Endothelial cell of hepatic sinusoid (primary cell): ENCODE results near the gene ABHD8.
"Not testable (repeated sequence)": the region's sequence is repeated elsewhere in the genome, so short reads cannot be mapped to it uniquely, and the experiment has no call there.

Experiments
- in situ Hi-C: cut with HindIII; loops from 2 replicates; pipeline ENCODE4 v1.10.0; 2017; ENCODE audit warnings: low sequenced_read_pairs

The ABHD8 gene

DNA sequence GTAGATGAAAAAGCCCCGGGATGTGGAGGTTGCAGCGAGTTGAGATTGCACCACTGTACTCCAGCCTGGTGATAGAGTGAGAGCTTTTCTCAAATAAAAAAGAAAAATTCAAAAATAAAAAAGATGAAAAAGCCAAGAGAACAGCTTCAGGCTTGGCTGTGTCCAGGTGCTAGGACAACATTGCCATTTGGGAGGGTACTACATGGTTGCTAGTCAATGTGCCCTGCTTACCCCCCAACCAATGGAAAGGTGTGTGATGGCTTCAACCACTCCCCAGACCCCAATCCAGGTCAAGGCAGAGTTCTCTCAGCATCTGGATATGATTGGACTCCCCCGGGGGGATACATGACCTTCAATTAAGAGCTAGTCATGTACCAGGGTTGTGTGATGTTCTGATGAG lies 23.8 kb downstream of the ABHD8 start:
- in situ Hi-C loops: no loop called here

DNA sequence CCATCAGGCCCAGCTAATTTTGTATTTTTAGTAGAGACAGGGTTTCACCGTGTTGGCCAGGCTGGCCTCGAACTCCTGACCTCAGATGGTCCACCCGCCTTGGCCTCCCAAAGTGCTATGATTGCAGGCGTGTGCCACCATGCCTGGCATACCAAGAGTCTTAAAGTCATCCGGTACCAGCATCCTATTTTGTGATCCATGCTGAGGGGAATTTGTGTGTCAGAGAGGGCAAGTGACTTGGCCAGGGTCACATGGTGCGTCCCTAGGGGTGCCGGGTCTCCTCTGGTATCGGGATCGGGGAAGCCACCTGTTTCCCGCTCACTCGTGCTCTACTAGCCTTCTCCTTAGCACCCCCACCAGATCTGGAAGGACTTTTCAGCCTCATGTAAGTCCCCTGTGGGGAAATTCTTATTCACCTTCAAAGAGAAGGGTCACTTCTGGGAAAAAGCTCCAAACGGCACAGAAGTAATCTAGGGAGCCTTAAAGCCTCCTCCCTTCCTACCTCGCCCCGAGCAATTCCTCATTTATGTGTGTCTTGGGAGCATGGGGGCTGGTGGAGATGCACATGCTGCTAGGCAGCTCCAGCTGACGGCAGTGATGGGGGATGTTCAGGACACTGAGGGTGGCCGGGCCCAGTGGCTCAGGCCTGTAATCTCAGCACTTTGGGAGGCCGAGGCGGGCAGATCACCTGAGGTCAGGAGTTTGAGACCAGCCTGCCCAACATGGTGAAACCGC lies 27.6 kb downstream of the ABHD8 start:
- in situ Hi-C loops: no loop called here

DNA sequence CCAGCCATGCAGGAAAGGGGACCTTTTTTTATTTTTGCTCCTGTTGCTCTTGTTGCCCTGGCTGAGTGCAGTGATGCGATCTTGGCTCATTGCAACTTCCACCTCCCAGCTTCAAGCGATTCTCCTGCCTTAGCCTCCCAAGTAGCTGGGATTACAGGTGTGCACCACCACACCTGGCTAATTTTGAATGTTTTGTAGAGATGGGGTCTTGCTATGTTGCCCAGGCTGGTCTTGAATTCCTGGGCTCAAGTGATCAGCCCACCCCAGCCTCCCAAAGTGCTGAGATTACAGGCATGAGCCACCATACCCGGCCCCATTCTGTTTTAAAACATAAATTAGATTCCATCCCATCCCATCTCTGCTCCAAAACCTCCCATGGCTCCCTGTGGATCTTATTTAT lies 28.3 kb downstream of the ABHD8 start:
- in situ Hi-C loops: not testable (repeated sequence)

DNA sequence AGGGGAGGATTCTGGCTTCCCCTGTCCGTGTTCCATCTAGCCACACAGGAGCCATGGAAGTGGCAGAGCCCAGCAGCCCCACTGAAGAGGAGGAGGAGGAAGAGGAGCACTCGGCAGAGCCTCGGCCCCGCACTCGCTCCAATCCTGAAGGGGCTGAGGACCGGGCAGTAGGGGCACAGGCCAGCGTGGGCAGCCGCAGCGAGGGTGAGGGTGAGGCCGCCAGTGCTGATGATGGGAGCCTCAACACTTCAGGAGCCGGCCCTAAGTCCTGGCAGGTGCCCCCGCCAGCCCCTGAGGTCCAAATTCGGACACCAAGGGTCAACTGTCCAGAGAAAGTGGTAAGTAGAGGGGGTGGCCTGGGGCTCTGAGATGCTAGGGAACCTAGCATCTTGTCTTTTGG lies 34.5 kb downstream of the ABHD8 start:
- in situ Hi-C loops: no loop called here

DNA sequence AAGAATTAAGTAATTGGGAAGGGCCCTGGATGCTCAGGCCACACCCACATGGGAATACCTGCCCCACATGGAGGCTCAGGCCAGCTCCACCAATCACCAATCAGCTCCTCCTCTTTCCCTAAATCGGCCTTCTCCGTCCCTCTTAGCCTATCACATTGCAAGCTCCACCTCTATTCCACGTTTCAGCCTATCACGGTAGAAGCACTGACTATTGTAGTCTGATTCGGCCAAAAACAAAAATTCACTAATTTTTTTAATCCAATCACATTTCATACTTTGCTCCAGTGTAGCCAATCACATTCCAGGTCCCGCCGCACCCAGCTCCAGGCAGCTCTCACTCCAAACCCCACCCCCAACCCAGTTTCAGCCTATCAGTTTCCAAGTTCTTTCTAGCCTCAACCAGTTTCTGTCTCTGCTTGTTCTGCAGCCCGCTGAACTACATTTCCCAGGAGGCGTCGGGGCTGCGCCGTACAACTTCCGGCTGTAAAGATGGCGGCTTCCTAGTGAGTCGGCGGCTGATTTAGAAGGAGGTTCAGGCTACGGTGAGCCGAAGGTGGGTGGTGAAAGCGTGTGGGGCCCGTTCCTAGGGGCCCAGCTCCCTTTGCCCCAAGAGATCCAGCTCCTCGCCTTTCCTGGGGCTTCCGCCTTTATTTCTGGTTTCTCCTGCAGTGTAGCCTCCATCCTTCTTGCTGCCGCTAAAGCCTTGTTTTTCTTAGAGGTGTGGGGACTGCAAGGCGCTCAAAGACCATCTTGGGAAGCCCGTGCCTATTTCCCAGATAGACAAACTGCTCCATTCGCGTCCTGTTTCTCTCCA lies 36.0 kb downstream of the ABHD8 start, which contains the start of gene BABAM1:
Gene BABAM1 (plus strand): TSS at position 469 of the 814 bp plus-strand sequence. CDS start 1,364 bp downstream, outside the sequence.
- in situ Hi-C loops: no loop called here

DNA sequence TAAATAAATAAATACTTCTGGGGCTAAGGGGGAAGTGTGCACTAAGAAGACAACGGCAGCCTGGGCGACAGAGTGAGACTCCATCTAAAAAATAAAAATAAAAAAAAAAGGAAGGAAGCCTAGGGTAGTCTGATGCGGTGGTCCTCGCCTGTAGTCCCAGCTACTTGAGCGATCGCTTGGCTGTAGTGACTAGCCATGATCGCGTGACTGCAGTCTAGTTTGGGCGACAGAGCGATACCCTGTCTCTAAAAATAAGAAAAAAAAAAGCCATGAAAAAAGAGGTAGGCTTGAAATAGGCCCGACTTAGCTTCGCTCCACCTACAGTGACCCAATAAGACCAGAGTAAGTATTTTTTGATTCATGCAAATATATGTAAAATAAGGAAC lies 36.6 kb downstream of the ABHD8 start:
- in situ Hi-C loops: no loop called here

DNA sequence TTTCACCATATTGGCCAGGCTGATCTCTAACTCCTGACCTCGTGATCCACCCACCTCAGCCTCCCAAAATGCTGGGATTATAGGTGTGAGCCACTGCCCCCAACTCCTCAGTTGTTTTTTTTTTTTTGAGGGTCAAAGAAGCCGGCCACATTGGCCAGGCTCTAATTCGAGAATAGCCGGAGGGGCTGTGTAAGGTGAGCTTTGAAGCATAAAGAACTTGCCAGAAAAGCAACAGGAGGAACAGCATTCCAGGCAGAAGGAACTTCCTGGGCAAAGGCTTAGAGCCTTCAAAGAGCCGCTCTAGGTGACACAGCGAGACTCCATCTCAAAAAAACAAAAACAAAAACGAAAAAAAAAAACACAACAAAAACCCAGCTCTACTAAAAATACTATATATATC lies 37.2 kb downstream of the ABHD8 start:
- in situ Hi-C loops: no loop called here

DNA sequence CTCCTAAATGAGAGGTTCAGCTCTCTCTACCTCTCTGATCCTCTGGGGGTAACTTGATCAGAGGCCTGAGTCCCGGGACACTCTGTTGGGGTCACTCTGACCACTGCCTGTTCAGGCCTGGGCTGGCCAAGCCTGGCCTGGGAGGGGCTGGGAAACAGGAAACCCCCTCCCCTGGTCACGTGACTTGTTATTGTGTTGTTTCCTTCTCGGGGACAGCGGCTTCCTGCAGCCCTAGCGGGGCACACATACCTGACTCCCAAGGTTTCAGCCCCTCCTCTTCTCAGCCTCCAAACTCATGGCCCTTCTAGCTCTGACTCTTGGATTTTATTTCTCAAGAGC lies 38.6 kb downstream of the ABHD8 start, which contains the start of gene USHBP1:
Gene USHBP1 (minus strand): TSS at position 105 of the 339 bp plus-strand sequence. CDS start 446 bp downstream, outside the sequence.
- in situ Hi-C loops: no loop called here

DNA sequence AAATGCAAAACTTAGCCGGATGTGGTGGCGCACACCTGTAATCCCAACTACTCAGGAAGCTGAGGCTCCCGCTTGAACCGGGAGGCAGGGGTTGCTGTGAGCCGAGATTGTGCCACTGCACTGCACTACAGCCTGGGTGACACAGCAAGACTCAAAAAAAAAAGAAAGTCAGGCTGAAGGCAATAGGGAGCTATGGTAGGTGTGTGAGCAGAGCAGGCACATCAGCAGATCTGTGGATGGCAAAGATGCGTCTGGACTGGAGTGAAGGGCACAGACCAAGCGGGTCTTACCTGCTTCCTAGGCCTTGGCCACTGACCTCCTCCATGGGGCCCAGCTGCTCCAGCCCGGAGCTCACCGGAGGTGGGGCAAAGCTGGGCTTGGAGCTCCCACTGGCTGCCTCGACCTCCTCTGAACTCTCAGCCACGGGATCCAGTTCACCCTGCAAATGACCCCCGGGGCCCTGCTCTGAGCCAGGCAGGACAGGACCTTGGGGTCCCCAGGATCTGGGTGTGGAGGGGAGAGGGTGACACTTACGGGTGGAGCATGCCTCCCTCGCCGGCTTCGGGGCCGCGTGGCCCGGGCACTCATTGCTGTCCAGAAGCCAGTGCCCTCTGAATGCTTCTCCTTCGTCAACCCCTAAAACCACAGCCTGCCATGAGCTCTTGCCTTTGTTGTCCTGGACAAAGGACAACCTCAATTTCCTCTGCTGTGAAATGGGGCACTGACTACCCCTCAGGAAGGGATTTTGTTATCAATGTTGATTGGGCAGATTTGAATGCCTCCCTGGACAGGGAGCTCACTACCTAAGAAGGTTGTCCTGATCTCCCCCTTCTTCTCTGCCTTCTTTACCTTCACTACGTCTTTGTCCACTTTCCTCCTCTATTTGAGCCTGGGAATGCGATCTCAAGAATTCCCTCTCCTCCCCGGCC lies 39.2 kb downstream of the ABHD8 start:
- in situ Hi-C loops: no loop called here

DNA sequence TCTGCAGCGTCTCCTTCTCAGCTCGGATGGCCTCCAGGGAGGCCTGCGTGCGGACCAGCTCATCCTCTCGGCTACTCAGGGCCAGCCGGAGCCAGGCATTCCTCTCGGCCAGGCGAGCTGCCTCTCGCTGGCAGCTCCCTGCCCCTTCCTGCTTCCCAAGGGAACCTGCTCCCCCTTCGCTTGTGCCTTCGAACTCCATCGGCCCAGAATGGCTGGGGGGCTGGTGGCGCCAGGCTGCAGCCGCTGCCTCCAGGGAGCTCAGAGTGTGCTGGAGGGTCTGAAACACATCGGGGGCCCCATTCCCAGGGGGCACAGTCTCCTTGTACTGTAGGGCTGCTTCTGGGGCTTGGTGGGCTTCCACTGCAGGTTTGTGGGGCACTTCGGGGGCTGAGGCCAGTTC lies 40.7 kb downstream of the ABHD8 start:
- in situ Hi-C loops: no loop called here

DNA sequence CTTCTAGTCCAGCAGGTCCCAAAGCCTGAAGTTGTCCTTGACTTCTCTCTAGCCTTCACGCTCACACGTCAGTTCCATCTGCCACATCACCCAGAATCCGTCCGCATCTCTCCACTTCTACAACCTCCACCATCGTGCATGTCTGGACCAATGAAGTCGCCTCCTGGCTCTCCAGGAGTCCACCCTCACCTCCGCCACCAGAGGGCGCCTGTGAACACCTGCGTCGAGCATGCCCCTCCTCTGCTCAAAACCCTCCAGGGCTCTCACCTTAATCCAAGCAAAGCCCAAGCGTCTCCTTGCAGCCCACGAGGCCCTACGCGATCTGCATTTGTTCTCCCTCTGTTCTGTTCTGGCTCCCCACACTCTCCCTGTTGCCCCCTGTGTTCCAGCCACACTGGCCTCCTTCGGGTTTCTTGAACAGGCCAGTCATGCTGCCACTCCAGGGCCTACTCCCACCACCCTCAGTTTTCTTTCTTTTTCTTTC lies 42.3 kb downstream of the ABHD8 start:
- in situ Hi-C loops: no loop called here

DNA sequence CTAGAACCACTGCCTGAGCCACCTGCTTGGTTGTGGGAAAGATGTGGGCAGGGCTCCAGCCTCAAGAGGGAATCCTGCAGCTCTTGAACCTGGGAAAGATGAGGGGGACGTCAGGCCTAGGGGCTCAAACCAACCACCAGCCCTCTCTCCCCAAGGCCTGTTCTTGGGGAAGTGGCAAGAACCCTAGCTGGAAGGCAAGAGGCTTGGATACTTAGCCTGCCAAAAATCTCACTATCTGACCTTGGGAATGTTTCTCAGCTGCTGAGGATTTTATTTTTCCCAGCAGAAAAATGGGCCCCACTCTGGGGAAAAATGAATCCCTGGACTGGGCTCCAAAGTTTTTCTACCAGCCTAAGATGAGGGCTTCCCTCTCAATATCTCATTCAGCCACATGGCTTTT lies 43.3 kb downstream of the ABHD8 start:
- in situ Hi-C loops: no loop called here

DNA sequence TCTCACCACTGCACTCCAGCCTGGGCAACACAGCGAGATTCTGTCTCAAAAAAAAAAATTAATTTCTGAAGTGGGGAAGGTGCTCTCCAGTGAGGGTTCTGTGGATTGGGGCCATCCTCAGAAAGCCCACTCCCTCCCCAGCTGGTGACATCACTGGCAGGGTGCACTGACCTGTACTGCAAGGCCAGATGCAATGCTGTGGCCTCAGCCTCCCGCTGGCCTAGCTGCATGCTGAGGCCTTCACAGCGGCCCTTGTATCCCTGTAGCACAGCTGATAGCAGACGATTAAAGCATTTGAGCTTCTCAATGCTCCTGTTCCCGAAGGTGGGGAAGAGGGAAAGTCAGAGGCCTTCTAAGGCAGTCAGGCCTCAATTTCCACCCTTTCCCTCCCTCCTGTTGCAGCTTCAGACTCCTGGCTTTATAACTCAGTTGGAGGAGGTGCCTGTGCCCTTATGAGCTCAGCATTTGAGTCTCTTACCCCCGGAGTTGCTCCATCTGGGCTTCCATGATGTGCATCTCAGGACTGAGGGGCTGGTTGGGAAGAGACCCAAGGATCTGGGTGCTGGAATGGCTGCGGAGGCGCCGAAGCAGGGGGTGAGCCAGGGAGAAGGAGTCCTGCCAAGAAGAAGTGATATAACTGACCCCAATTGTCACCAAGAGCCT lies 44.0 kb downstream of the ABHD8 start:
- in situ Hi-C loops: no loop called here

DNA sequence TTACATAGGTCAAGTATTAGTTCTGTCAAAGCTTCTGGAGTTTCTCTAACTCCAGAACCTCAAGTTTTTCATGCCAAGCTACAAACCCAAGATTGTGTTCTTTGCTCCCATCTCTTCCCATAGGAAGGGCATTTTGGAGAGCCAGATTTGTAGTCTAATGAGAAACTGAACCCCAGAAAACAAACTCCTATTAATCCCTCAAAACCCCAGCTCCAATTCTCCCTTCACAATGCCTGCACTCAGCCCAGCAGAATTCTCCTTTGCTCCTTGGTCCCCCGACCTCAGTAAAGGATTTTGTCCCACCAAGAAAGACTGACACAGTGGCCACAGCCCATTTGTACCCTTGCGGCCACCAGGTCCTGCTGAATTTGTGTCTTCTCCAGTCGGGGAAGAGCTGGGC lies 47.1 kb downstream of the ABHD8 start:
- in situ Hi-C loops: no loop called here

DNA sequence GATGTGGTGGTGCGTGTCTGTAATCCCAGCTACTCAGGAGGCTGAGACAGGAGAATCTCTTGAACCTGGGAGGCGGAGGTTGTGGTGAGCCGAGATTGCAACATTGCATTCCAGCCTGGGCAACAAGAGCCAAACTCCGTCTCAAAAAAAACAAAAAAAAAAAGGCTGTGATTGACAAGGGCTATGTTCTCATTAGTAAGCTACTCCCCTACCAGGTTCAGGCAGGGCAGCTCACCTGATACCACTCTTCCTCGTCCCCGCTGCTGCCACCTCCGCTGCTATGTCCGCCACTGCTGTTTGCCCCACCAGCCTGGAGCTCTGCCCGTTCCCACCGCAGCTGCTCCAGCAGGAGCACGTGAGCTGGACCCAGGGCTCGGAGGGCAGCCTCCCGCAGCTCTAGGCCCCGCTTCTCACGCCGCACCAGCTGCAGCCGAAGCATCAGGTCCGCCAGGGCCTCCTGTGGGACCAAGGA lies 48.0 kb downstream of the ABHD8 start:
- in situ Hi-C loops: no loop called here

DNA sequence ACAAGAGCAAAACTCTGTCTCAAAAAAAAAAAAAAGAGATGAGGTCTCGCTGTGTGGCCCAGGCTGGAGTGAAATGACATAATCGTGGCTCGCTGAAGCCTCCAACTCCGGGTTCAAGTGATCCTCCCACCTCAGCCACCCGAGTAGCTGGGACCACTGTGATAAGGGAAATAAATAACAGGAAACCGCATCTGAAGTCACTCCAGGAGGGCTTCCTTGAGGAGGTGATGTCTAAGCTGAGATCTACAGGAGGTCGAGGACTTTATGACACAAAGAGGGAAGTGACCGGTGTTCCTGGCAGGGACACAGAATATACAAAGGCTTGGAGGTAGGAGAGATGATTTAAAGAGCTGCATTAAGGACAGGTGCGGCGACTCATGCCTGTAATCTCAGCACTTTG lies 48.6 kb downstream of the ABHD8 start:
- in situ Hi-C loops: no loop called here

DNA sequence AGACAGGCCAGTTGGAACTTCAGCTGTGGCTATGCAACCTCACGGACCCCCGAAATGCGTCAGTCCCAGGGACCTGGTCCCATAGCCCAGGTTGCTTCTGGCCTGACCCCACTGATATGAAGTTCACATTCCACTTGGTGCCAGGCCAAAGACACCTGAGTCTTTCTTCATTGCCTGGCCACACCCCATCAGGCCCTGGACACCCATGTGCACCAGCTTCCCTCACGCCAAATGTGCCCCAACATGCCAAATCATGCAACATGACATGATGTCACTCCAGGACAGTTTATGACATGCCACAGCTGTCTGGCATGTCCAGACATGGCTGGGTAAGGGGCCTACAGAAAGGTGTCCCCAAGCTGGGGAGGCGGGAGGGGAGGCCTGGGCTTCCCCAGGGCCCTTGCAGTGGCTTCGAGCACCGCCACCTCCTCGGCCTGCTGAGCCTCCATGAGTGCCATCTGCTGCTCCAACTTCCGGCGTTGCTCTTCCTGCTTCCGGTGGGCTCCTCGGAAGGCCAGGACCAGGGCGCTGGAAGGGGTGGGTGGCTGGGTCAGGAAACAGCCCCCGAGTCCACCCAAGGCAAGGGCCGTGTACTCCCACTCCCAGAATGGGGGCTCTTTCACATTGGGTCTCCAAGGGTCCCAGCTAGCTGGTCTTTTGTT lies 53.2 kb downstream of the ABHD8 start:
- in situ Hi-C loops: loop anchor here (10.0 kb wide), 2 partner anchors 55 to 85 kb away; partner anchors contain the start of genes ABHD8, DDA1 and MRPL34

DNA sequence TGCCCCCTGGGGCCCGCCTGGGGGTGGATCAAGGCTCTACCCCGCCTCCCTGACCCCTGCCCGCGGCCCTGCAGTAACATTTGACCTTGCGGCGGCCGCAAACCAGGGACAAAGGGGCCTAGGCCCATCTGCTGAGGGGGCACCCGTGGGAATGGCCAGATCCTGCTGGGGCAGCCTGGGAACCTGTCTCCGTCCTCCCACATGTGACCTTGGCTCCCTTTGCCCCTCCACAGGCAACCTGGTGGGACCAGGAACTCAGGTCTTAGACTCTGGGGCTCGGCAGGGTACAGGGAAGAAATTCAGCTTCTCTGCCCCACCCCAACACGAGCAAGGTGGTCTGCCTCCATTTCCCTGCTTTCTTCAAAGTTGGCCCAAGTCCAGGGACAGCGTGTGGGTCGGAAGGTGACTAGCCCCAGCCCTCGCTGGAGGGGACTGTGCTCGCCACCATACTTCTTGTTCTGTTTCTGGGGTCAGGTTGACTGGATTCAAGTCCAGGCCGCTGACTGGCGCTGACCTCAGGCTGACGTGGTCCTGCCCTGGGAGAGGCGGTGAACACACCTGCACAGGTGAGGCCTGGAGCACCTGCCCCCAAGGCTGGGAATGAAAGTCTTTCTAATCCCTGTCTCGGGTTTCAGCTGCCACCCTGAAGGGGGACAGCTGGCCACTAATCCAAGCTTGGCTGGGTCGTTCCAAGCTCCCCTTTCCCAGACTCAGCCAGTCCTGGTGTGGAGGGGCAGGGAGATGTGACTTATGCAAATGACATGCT lies 55.0 kb downstream of the ABHD8 start:
- in situ Hi-C loops: loop anchor here (10.0 kb wide), 2 partner anchors 57 to 83 kb away; partner anchors contain the start of genes ABHD8, DDA1 and MRPL34
